GM19438 (cell line): ENCODE measurements around the gene CD300LB.
A peak's percentile ranks its signal among the peaks of the same experiment; 100 is the strongest.

Experiments used
- ATAC-seq: cut with Tn5 transposase; IDR thresholded peaks from one replicate; pipeline ENCODE4 v1.9.1; 2021; ENCODE audit warnings: low read depth; ENCODE audit not compliant: unreplicated experiment

CD300LB gene

GRCh38 chr17:74550602-74551001, 19.3 kb upstream of the CD300LB start:
- no peak for ATAC-seq

- ATAC-seq = no peak
These were observed 18.1 kb upstream of the CD300LB start for GRCh38 chr17:74549343-74549742.

- ATAC-seq = no peak
These were observed 16.5 kb upstream of the CD300LB start for GRCh38 chr17:74547736-74548135.

- ATAC-seq = no peak
These were observed 16.0 kb upstream of the CD300LB start for GRCh38 chr17:74547264-74547663.

- ATAC-seq = no peak
These were observed 15.3 kb upstream of the CD300LB start for GRCh38 chr17:74546586-74546985.

- ATAC-seq = no peak
These were observed 14.6 kb upstream of the CD300LB start, which contains the start of gene CD300C for GRCh38 chr17:74545843-74546230. TSS of gene CD300C (minus strand) at chr17:74546115. CDS start at chr17:74545782, 333 bp downstream.

GRCh38 chr17:74544991-74545842, 13.9 kb upstream of the CD300LB start:
- ATAC-seq = no peak

- ATAC-seq = no peak
These were observed 12.9 kb upstream of the CD300LB start for GRCh38 chr17:74543891-74544760.

- no peak for ATAC-seq
These were observed 12.1 kb upstream of the CD300LB start for GRCh38 chr17:74543406-74543805.

- no peak for ATAC-seq
These were observed 11.6 kb upstream of the CD300LB start for GRCh38 chr17:74542727-74543383.

- no peak for ATAC-seq
These were observed 10.9 kb upstream of the CD300LB start for GRCh38 chr17:74542166-74542565.

GRCh38 chr17:74541176-74542111, 10.2 kb upstream of the CD300LB start:
- no peak for ATAC-seq

- ATAC-seq = no peak
These were observed 8.1 kb upstream of the CD300LB start for GRCh38 chr17:74539281-74539820.

- ATAC-seq = no peak
These were observed 5.6 kb upstream of the CD300LB start for GRCh38 chr17:74536890-74537289.

GRCh38 chr17:74532115-74532514, 840 bp upstream of the CD300LB start:
- no peak for ATAC-seq

- no peak for ATAC-seq
These were observed 484 bp downstream of the CD300LB start for GRCh38 chr17:74530831-74531150.

- no peak for ATAC-seq
These were observed 2.0 kb downstream of the CD300LB start for GRCh38 chr17:74529243-74529642.

- peak; percentile 58 for ATAC-seq
These were observed 2.6 kb downstream of the CD300LB start for GRCh38 chr17:74528491-74529199.

GRCh38 chr17:74527756-74528155, 3.5 kb downstream of the CD300LB start:
- no peak for ATAC-seq
